Keratinocyte (primary cell): Measurements from ENCODE around the gene SLC26A2. TPM values are rescaled to one million over a fixed set of nuclear protein-coding genes. Genes with fewer than 3 reads are reported as not detected.

Experiments
- DNase-seq: peaks from one replicate; pipeline ENCODE4 v3.0.0-alpha.2; 2011; ENCODE audit warnings: low read depth, missing footprints, low spot score
- FAIRE-seq: peaks from 2 replicates; lab custom pipeline; 2011; peaks lifted over from hg19 to GRCh38; lab: Jason Lieb, UNC
- H2AFZ ChIP-seq: 2 replicates; pipeline ENCODE4 v1.6.0; 2012; ENCODE audit warnings: low read length, control low read depth, inconsistent platforms; ENCODE audit not compliant: control insufficient read depth
- H3K27ac ChIP-seq: 2 replicates; pipeline ENCODE4 v1.5.1; 2011; ENCODE audit warnings: low read length; ENCODE audit not compliant: control insufficient read depth, insufficient read depth
- H3K27me3 ChIP-seq: 3 replicates; pipeline ENCODE4 v1.6.0; 2011; ENCODE audit warnings: low read length; ENCODE audit not compliant: control insufficient read depth, insufficient read depth; ENCODE audit errors: extremely low read depth
- H3K36me3 ChIP-seq, 2 experiments: 2 replicates in 1 of 2; 3 replicates in 1 of 2; pipeline ENCODE4 v1.5.1; 2011; ENCODE audit warnings: low read length in 2 of 2, mild to moderate bottlenecking in 1 of 2; ENCODE audit not compliant: control insufficient read depth in 2 of 2, insufficient read depth in 2 of 2; ENCODE audit errors: extremely low read depth in 1 of 2
- H3K4me1 ChIP-seq: 3 replicates; pipeline ENCODE4 v1.5.1; 2011; ENCODE audit warnings: low read length; ENCODE audit not compliant: control insufficient read depth, insufficient read depth; ENCODE audit errors: extremely low read depth
- H3K4me2 ChIP-seq: 3 replicates; pipeline ENCODE4 v1.6.0; 2011; ENCODE audit warnings: low read depth, low read length; ENCODE audit not compliant: control insufficient read depth, insufficient read depth; ENCODE audit errors: extremely low read depth
- H3K4me3 ChIP-seq, 3 experiments: fragments of 200-600 bp in 1 of 3; sonication (generic) in 1 of 3; 2 replicates in 2 of 3; 3 replicates in 1 of 3; pipeline ENCODE4 v1.5.1; 2011 to 2016; ENCODE audit warnings: low read length in 3 of 3, mild to moderate bottlenecking in 3 of 3, control low read depth in 2 of 3, inconsistent platforms in 1 of 3, low read depth in 1 of 3, mixed read lengths in 1 of 3, mixed run types in 1 of 3, moderate library complexity in 1 of 3; ENCODE audit not compliant: control insufficient read depth in 2 of 3, insufficient read depth in 2 of 3; ENCODE audit errors: extremely low read depth in 1 of 3
- H3K79me2 ChIP-seq: 2 replicates; pipeline ENCODE4 v1.6.0; 2012; ENCODE audit warnings: low read length; ENCODE audit not compliant: control insufficient read depth, insufficient read depth
- H3K9ac ChIP-seq: 3 replicates; pipeline ENCODE4 v1.6.0; 2011; ENCODE audit warnings: low read length; ENCODE audit not compliant: control insufficient read depth, insufficient read depth; ENCODE audit errors: extremely low read depth
- H3K9me1 ChIP-seq: 3 replicates; pipeline ENCODE4 v1.6.0; 2011; ENCODE audit warnings: low read length; ENCODE audit not compliant: control insufficient read depth, insufficient read depth; ENCODE audit errors: extremely low read depth
- H3K9me3 ChIP-seq: 2 replicates; pipeline ENCODE4 v1.5.1; 2012; ENCODE audit warnings: low read depth, low read length; ENCODE audit not compliant: control insufficient read depth
- H4K20me1 ChIP-seq: 3 replicates; pipeline ENCODE4 v1.6.0; 2011; ENCODE audit warnings: low read length; ENCODE audit not compliant: control insufficient read depth, insufficient read depth; ENCODE audit errors: extremely low read depth
- EZH2 ChIP-seq: IDR thresholded peaks from one replicate; pipeline ENCODE4 v1.6.1; 2012; ENCODE audit warnings: inconsistent platforms, mild to moderate bottlenecking, low read length, moderate library complexity
- dilution Hi-C: fragments of 300-500 bp; cut with MboI; formaldehyde crosslinking; loops from one replicate; pipeline ENCODE4 v1.7.0; 2020; ENCODE audit warnings: low sequenced_read_pairs; ENCODE audit not compliant: extremely low pct_ligation_motif_present
- polyA plus RNA-seq, 5 experiments: library from polyadenylated mRNA; depleted of rRNA in 3 of 5; stranded (reverse) in 3 of 5; stranded (forward) in 1 of 5; unstranded in 1 of 5; fragments of >200 nt; gene quantifications; 1 replicate in 1 of 5; 2 replicates in 3 of 5; 3 replicates in 1 of 5; pipeline versions ENCODE4 v1.2.1 to v1.2.3, GENCODE V29; 2011 to 2012; ENCODE audit warnings: missing spikeins in 2 of 5, low read depth in 1 of 5, low replicate concordance in 1 of 5
- TF ChIP-seq, protein P1 (sequence below), 3 experiments: IDR thresholded peaks in 1 of 3; conservative IDR thresholded peaks in 1 of 3; optimal IDR thresholded peaks in 1 of 3; 2 replicates in 2 of 3; 3 replicates in 1 of 3; pipeline versions ENCODE3 to v1.5.1; 2011; ENCODE audit warnings: low read length in 3 of 3, mild to moderate bottlenecking in 3 of 3, moderate library complexity in 2 of 3, control low read depth in 1 of 3, inconsistent platforms in 1 of 3; ENCODE audit not compliant: insufficient read depth in 2 of 3; ENCODE audit errors: extremely low read depth in 1 of 3

SLC26A2 gene
- polyA plus RNA-seq, 1 donor (not counting 4 experiments of a cell fraction or from before 2014, with no cell fraction given), result 10.3 TPM

DNA sequence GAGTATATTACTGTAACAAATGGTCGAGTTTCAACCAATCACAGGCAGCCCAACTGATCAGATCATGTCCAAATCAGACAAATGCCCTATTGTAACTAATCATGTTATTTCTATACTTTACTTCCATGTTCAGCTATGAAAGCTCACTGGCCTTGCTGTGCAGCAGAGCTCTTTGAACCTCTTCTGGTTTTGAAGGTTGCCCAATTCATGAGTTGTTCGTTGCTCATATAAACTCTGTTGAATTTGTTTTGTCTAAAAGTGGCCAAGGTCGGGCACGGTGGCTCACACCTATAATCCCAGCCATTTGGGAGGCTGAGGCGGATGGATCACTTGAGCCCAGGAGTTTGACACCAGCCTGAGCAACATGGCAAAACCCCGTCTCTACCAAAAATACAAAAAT lies 37.6 kb upstream of the SLC26A2 start:
- DNase-seq, result no peak

DNA sequence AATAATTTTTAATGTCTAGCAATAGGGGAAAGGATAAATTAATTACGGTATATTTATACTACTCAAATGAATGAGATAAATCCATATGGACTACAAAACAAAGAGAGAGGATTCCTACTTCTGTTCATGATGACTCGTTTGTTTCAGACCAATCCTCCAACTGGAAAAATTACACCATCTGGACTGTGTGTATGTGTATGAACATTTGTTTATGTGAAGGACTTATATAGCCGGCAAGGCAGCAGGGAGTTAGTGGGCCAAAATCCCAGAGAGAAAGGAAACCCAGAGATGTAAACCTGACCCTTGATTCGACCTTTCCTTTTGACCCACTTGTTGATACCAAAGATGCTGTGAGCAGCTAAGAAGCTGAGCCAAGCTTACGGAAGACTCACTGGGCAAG lies 36.1 kb upstream of the SLC26A2 start:
- DNase-seq (no peak), FAIRE-seq (no peak)
- H3K79me2 ChIP-seq, result no peaks in the 10 kb centered on the region
- no peak overlapping the region for H3K27ac ChIP-seq
- dilution Hi-C loops, result no loop called here
- H3K4me1 ChIP-seq, result no peaks in the 10 kb centered on the region
- no peaks in the 10 kb centered on the region for H3K36me3 ChIP-seq
- no peaks in the 10 kb centered on the region for H4K20me1 ChIP-seq
- no peak overlapping the region for H3K9ac ChIP-seq
- H3K9me1 ChIP-seq, result no peaks in the 10 kb centered on the region
- no peak overlapping the region for H3K4me3 ChIP-seq
- TF ChIP-seq EZH2, result no peak
- TF ChIP-seq, protein P1, sequence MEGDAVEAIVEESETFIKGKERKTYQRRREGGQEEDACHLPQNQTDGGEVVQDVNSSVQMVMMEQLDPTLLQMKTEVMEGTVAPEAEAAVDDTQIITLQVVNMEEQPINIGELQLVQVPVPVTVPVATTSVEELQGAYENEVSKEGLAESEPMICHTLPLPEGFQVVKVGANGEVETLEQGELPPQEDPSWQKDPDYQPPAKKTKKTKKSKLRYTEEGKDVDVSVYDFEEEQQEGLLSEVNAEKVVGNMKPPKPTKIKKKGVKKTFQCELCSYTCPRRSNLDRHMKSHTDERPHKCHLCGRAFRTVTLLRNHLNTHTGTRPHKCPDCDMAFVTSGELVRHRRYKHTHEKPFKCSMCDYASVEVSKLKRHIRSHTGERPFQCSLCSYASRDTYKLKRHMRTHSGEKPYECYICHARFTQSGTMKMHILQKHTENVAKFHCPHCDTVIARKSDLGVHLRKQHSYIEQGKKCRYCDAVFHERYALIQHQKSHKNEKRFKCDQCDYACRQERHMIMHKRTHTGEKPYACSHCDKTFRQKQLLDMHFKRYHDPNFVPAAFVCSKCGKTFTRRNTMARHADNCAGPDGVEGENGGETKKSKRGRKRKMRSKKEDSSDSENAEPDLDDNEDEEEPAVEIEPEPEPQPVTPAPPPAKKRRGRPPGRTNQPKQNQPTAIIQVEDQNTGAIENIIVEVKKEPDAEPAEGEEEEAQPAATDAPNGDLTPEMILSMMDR (optimal IDR thresholded peaks at IDR 0.05 in 1 of 3, IDR thresholded peaks at IDR 0.05 in 1 of 3, conservative IDR thresholded peaks at IDR 0.05 in 1 of 3; ENCODE audit: extremely low read depth in 1 of 3, insufficient read depth in 2 of 3, low read length in 3 of 3), result no peak
- H3K4me2 ChIP-seq, result no peak overlapping the region
- H3K27me3 ChIP-seq, result no peaks in the 10 kb centered on the region
- H2AFZ ChIP-seq, result no peak overlapping the region
- H3K9me3 ChIP-seq, result no peaks in the 10 kb centered on the region

More for the DNA sequence above, 37.6 kb upstream of the SLC26A2 start:
- H3K4me2 ChIP-seq, result no peak overlapping the region
- no peak overlapping the region for H3K27ac ChIP-seq
- H3K4me3 ChIP-seq, result no peak overlapping the region
- TF ChIP-seq EZH2, result no peak
- dilution Hi-C loops, result no loop called here
- no peak overlapping the region for H3K9ac ChIP-seq
- no peaks in the 10 kb centered on the region for H3K27me3 ChIP-seq
- no peaks in the 10 kb centered on the region for H4K20me1 ChIP-seq
- no peaks in the 10 kb centered on the region for H3K9me3 ChIP-seq
- H3K4me1 ChIP-seq, result no peaks in the 10 kb centered on the region
- no peak for FAIRE-seq
- no peaks in the 10 kb centered on the region for H3K36me3 ChIP-seq
- no peaks in the 10 kb centered on the region for H3K9me1 ChIP-seq
- H3K79me2 ChIP-seq, result no peaks in the 10 kb centered on the region
- no peak overlapping the region for H2AFZ ChIP-seq
